Duodenal mucosa (tissue), 2 donors: ENCODE data around the gene DDX39A.

Experiments
- H3K27ac ChIP-seq: one replicate; pipeline ENCODE4 v1.7.0; 2013; ENCODE audit warnings: low read depth, low read length
- H3K27me3 ChIP-seq, 2 donors: one replicate each; pipeline ENCODE4 v1.7.0; 2013; ENCODE audit warnings: low read length in 2 of 2, control low read depth in 1 of 2; ENCODE audit not compliant: insufficient read depth in 2 of 2, control insufficient read depth in 1 of 2
- H3K36me3 ChIP-seq, 2 donors: one replicate each; pipeline ENCODE4 v1.7.0; 2013; ENCODE audit warnings: low read length in 2 of 2, control low read depth in 1 of 2; ENCODE audit not compliant: insufficient read depth in 2 of 2, control insufficient read depth in 1 of 2
- H3K4me1 ChIP-seq, 2 donors: one replicate each; pipeline ENCODE4 v1.7.0; 2013; ENCODE audit warnings: low read length in 2 of 2, control low read depth in 1 of 2; ENCODE audit not compliant: insufficient read depth in 2 of 2, control insufficient read depth in 1 of 2
- H3K4me3 ChIP-seq, 2 donors: one replicate each; pipeline ENCODE4 v1.7.0; 2013; ENCODE audit warnings: low read length in 2 of 2, low read depth in 1 of 2
- H3K9ac ChIP-seq, 2 donors: one replicate each; pipeline ENCODE4 v1.7.0; 2013; ENCODE audit warnings: low read length in 2 of 2, low read depth in 1 of 2
- H3K9me3 ChIP-seq, 2 donors: one replicate each; pipeline ENCODE4 v1.7.0; 2013; ENCODE audit warnings: low read length in 2 of 2, control low read depth in 1 of 2; ENCODE audit not compliant: control insufficient read depth in 1 of 2

The DDX39A gene

DNA sequence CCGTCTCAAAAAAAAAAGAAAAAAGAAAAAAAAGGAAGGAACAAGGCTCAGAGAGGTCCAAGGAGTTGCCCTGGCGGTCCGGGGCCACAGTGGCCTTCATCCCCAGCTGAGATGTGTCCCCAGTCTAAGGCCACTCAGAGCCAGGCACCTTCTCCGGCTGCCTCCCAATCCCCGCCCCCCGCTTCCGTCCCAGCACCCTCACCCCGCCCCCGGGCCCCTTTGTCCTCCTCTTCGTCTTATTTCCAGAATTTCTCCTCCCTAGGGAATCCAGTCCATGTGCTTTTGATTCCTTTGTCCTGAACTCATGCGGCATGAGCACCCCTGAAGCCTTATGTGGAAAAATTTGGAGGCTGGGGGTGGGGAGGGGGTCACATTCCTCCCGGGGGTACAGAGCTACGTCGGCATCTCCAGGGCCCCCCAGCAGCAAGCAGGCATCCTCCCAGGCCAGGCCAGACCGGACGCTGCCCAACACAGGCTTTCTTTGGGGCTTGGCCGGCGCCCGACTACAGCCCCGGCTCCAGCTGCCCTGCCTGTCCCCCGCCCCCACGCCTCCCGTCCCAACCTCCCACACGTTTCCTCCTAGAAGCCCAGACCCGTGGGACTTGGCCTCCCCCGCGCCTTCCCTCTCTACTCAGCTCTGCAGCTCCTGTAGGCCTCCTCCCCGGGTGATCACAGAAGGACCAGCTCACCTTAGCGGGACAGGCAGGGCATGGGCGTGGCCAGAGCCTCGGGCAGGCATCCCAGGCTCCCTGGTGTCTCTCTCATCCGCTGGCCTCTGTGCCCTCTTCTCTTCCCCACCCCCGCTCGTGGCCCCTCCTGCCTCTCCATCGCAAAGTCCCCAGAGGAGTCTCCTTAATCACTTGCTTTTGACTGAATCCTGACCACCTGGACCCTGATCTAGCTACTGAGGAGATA lies 55.7 kb downstream of the DDX39A start:
- H3K4me1 ChIP-seq = peaks cover 9 to 10% of the 10 kb centered on the region in 2 donors
- no peaks in the 10 kb centered on the region for H3K27me3 ChIP-seq
- peak overlapping the region; percentile 42 for H3K27ac ChIP-seq
- peak overlapping the region; percentile 40 for H3K4me3 ChIP-seq
- H3K9ac ChIP-seq = peak overlapping the region; percentile 43 to 58
- no peaks in the 10 kb centered on the region for H3K9me3 ChIP-seq
- no peaks in the 10 kb centered on the region for H3K36me3 ChIP-seq

DNA sequence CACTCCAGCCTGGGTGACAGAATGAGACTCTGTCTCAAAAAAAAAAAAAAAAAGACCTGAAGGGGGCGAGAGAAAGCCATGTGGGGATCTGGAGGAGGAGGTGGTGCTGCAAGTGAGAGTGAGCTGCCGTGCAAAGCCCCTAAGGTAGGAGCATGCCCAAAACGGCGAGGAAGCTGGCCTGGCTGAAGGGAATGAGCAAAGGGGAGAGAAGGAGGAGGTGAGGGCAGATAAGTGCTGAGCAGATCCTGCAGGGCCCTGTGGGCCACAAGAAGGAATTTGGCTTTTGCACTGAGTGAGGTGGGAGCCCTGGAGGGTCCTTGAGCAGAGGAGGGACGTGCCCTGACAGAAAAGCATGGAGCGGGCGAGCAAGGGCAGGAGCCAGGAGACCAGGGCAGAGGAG lies 57.3 kb downstream of the DDX39A start:
- H3K27me3 ChIP-seq = no peaks in the 10 kb centered on the region
- H3K36me3 ChIP-seq = no peaks in the 10 kb centered on the region
- H3K27ac ChIP-seq = no peak overlapping the region
- peaks cover 7 to 10% of the 10 kb centered on the region in 2 donors for H3K4me1 ChIP-seq
- no peak overlapping the region for H3K4me3 ChIP-seq
- no peak overlapping the region for H3K9ac ChIP-seq
- H3K9me3 ChIP-seq = no peaks in the 10 kb centered on the region
